HepG2 (cell line): ENCODE results near the gene UEVLD. TPM values are rescaled to one million over a fixed set of nuclear protein-coding genes. Genes with fewer than 3 reads are reported as not detected.

Source experiments
- CBFB ChIP-seq: sonication (generic); formaldehyde crosslinking; IDR thresholded peaks from 2 replicates; pipeline ENCODE4 v1.4.0; 2020; ENCODE audit warnings: missing genetic modification reagents
- DRAP1 ChIP-seq: IDR thresholded peaks from 2 replicates; pipeline ENCODE4 v1.6.1; 2016; ENCODE audit warnings: missing genetic modification reagents, missing compliant biosample characterization
- FOSL1 ChIP-seq: sonication (generic); formaldehyde crosslinking; IDR thresholded peaks from 2 replicates; pipeline ENCODE4 v1.9.0; 2021; ENCODE audit warnings: missing genetic modification reagents, borderline replicate concordance
- MYC ChIP-seq: sonication (generic); formaldehyde crosslinking; IDR thresholded peaks from 2 replicates; pipeline ENCODE4 v1.9.0; 2021; ENCODE audit warnings: missing genetic modification reagents, borderline replicate concordance
- NFRKB ChIP-seq: fragments of 450-650 bp; IDR thresholded peaks from 2 replicates; pipeline ENCODE4 v1.6.1; 2017
- NFYB ChIP-seq: sonication (generic); formaldehyde crosslinking; IDR thresholded peaks from 2 replicates; pipeline ENCODE4 v1.4.0; 2020; ENCODE audit warnings: missing genetic modification reagents
- NR3C1 ChIP-seq: sonication (generic); formaldehyde crosslinking; IDR thresholded peaks from 2 replicates; pipeline ENCODE4 v1.4.0; 2020; ENCODE audit warnings: missing genetic modification reagents
- SMYD3 ChIP-seq: sonication (generic); formaldehyde crosslinking; IDR thresholded peaks from 2 replicates; pipeline ENCODE4 v1.8.1; 2023; ENCODE audit warnings: mild to moderate bottlenecking, missing genetic modification reagents
- SOX6 ChIP-seq, 2 experiments: fragments of 450-650 bp in 1 of 2; sonication (generic) in 1 of 2; formaldehyde crosslinking in 1 of 2; IDR thresholded peaks; 2 replicates each; pipeline versions ENCODE4 v1.4.0 to v1.6.1; 2017 to 2020; ENCODE audit warnings: antibody characterized with exemption in 1 of 2, mild to moderate bottlenecking in 1 of 2, missing genetic modification reagents in 1 of 2
- SP1 ChIP-seq, 2 experiments: fragments of 450-650 bp in 1 of 2; sonication (generic) in 1 of 2; formaldehyde crosslinking in 1 of 2; IDR thresholded peaks; 2 replicates each; pipeline versions ENCODE4 v1.4.0 to v1.6.1; 2016 to 2020; ENCODE audit warnings: missing genetic modification reagents in 1 of 2
- SYNCRIP ChIP-seq: fragments of 200-400 bp; formaldehyde crosslinking; IDR thresholded peaks from 2 replicates; pipeline ENCODE4 v1.6.1; 2018; ENCODE audit warnings: mild to moderate bottlenecking, low read depth, low read length; ENCODE audit not compliant: insufficient read depth
- TP53 ChIP-seq: sonication (generic); formaldehyde crosslinking; conservative IDR thresholded peaks from 2 replicates; pipeline ENCODE4 v1.4.0; 2020; ENCODE audit warnings: missing genetic modification reagents
- ZBTB10 ChIP-seq: sonication (generic); formaldehyde crosslinking; IDR thresholded peaks from 2 replicates; pipeline ENCODE4 v1.4.0; 2020; ENCODE audit warnings: missing genetic modification reagents, borderline replicate concordance
- ZNF136 ChIP-seq: sonication (generic); formaldehyde crosslinking; IDR thresholded peaks from 2 replicates; pipeline ENCODE4 v1.8.1; 2022; ENCODE audit warnings: low read depth, mild to moderate bottlenecking, moderate library complexity, missing genetic modification reagents
- ZNF318 ChIP-seq: sonication (generic); formaldehyde crosslinking; IDR thresholded peaks from 2 replicates; pipeline ENCODE4 v1.4.0; 2020; ENCODE audit warnings: mild to moderate bottlenecking, missing genetic modification reagents
- ZNF326 ChIP-seq: sonication (generic); formaldehyde crosslinking; IDR thresholded peaks from 2 replicates; pipeline ENCODE4 v1.4.0; 2020; ENCODE audit warnings: missing genetic modification reagents, borderline replicate concordance
- ZNF468 ChIP-seq: sonication (generic); formaldehyde crosslinking; IDR thresholded peaks from 2 replicates; pipeline ENCODE4 v1.8.0; 2022; ENCODE audit warnings: mild to moderate bottlenecking, moderate library complexity, missing genetic modification reagents
- ZNF598 ChIP-seq: sonication (generic); formaldehyde crosslinking; IDR thresholded peaks from 2 replicates; pipeline ENCODE4 v1.5.1; 2020; ENCODE audit warnings: mild to moderate bottlenecking, missing genetic modification reagents, borderline replicate concordance
- ZNF614 ChIP-seq: IDR thresholded peaks from 2 replicates; pipeline ENCODE4 v1.6.1; 2018; ENCODE audit warnings: missing biosample characterization, missing genetic modification reagents, inconsistent platforms, borderline replicate concordance
- polyA plus RNA-seq, 8 experiments: library from polyadenylated mRNA; depleted of rRNA in 3 of 8; stranded (reverse) in 7 of 8; unstranded in 1 of 8; fragments of >200 nt; fragmentation: Illumina TruSeq in 4 of 8; extraction: Trizol in 4 of 8; gene quantifications; 2 replicates each; pipeline versions ENCODE4 v1.2.1 to v1.2.3, GENCODE V29; 2011 to 2016; ENCODE audit warnings: low read depth in 4 of 8, missing spikeins in 1 of 8, mixed read lengths in 1 of 8; ENCODE audit not compliant: insufficient read depth in 1 of 8
- total RNA-seq, 5 experiments: library from RNA; depleted of rRNA; stranded (reverse); fragments of >200 nt; fragmentation: Illumina TruSeq; extraction: Trizol; gene quantifications; 2 replicates each; pipeline ENCODE4 v1.2.3, GENCODE V29; 2016; ENCODE audit warnings: low read depth in 1 of 5

UEVLD gene
- total and polyA plus RNA-seq, 2 of the 13 experiments (the other 11 are each of a cell fraction or from before 2014, with no cell fraction given), result 5.7 to 13.7 TPM

- no peak for TF ChIP-seq ZNF318
- no peak for TF ChIP-seq NFRKB
- TF ChIP-seq ZNF468, result no peak
- TF ChIP-seq ZNF326 (CRISPR knock-in tag), result no peak
- TF ChIP-seq SYNCRIP, result no peak
- TF ChIP-seq SOX6 (IDR thresholded peaks at IDR 0.05), result no peak
- TF ChIP-seq SOX6 (CRISPR knock-in tag; IDR thresholded peaks at IDR 0.05), result peak; percentile 66; the same call in 1 of the 2 replicates
- peak; percentile 70; the same call in 1 of the 2 replicates for TF ChIP-seq CBFB (CRISPR knock-in tag)
- no peak for TF ChIP-seq TP53 (CRISPR knock-in tag)
- TF ChIP-seq SP1 (IDR thresholded peaks at IDR 0.05), result no peak
- no peak for TF ChIP-seq SP1 (CRISPR knock-in tag; IDR thresholded peaks at IDR 0.05)
- no peak for TF ChIP-seq DRAP1 (CRISPR knock-in tag)
- peak; percentile 34; the same call in 1 of the 2 replicates for TF ChIP-seq MYC (CRISPR knock-in tag)
- no peak for TF ChIP-seq ZNF598 (CRISPR knock-in tag)
- TF ChIP-seq NR3C1 (CRISPR knock-in tag), result no peak
- TF ChIP-seq SMYD3 (CRISPR knock-in tag), result 0 out of 2 replicates have a peak, but pooled peaks have one; percentile 63
- no peak for TF ChIP-seq ZNF136 (CRISPR knock-in tag)
- TF ChIP-seq FOSL1 (CRISPR knock-in tag), result no peak; the same call in 1 of the 2 replicates
- TF ChIP-seq ZNF614 (CRISPR knock-in tag), result no peak; the same call in 1 of the 2 replicates
- no peak for TF ChIP-seq ZBTB10
- no peak for TF ChIP-seq NFYB
Observed at GRCh38 chr11:18578975-18579598, 9.4 kb downstream of the UEVLD start (continued).
